SJSA1 (cell line): ENCODE results near the gene ALMS1. TPM values are rescaled to one million over a fixed set of nuclear protein-coding genes. Genes with fewer than 3 reads are reported as not detected.
"Not testable (repeated sequence)": the region's sequence is repeated elsewhere in the genome, so short reads cannot be mapped to it uniquely, and the experiment has no call there.

Source experiments
- DNase-seq, 2 experiments: peaks; one replicate each; pipeline ENCODE4 v3.0.0-alpha.2; 2015 to 2020; ENCODE audit warnings: low spot score in 2 of 2, low read depth in 1 of 2
- H3K27ac ChIP-seq: fragments of 250-450 bp; sonication (Bioruptor Pico); 2 replicates; pipeline ENCODE4 v1.5.1; 2020; ENCODE audit warnings: mild to moderate bottlenecking, moderate library complexity
- H3K27me3 ChIP-seq: fragments of 250-450 bp; sonication (Bioruptor Pico); replicated peaks from 2 replicates; pipeline ENCODE4 v1.5.1; 2020; ENCODE audit warnings: mild to moderate bottlenecking, moderate library complexity
- H3K36me3 ChIP-seq: fragments of 250-450 bp; sonication (Bioruptor Pico); 2 replicates; pipeline ENCODE4 v1.5.1; 2020; ENCODE audit warnings: mild to moderate bottlenecking
- H3K4me1 ChIP-seq: fragments of 250-450 bp; sonication (Bioruptor Pico); replicated peaks from 2 replicates; pipeline ENCODE4 v1.6.1; 2021; ENCODE audit warnings: mild to moderate bottlenecking
- H3K4me3 ChIP-seq: fragments of 250-450 bp; sonication (Bioruptor Pico); 2 replicates; pipeline ENCODE4 v1.5.1; 2020; ENCODE audit warnings: mild to moderate bottlenecking
- H3K9me3 ChIP-seq: fragments of 250-450 bp; sonication (Bioruptor Pico); replicated peaks from 2 replicates; pipeline ENCODE4 v1.5.1; 2020; ENCODE audit warnings: mild to moderate bottlenecking
- total RNA-seq: library from RNA; depleted of rRNA; stranded (reverse); fragments of >200 nt; shearing (Covaris generic); gene quantifications from 2 replicates; pipeline ENCODE4 v1.2.3, GENCODE V29; 2014

ALMS1 gene
- total RNA-seq, 1 experiment from 2014 or later = 22.3 TPM

GRCh38 chr2:73582364-73582763, 196.7 kb downstream of the ALMS1 start:
- H3K36me3 ChIP-seq = no peaks in the 10 kb centered on the region; the same call in 1 of the 2 replicates
- no peaks in the 10 kb centered on the region for H3K9me3 ChIP-seq
- no peaks in the 10 kb centered on the region for H3K27me3 ChIP-seq
- H3K4me3 ChIP-seq = no peak overlapping the region
- H3K4me1 ChIP-seq = no peaks in the 10 kb centered on the region
- no peak for DNase-seq
- no peak overlapping the region for H3K27ac ChIP-seq

- H3K27me3 ChIP-seq = no peaks in the 10 kb centered on the region
- no peak overlapping the region for H3K4me3 ChIP-seq
- no peak overlapping the region for H3K27ac ChIP-seq
- no peaks in the 10 kb centered on the region for H3K4me1 ChIP-seq
- no peaks in the 10 kb centered on the region for H3K9me3 ChIP-seq
- no peaks in the 10 kb centered on the region for H3K36me3 ChIP-seq
- DNase-seq = no peak
These were observed 202.5 kb downstream of the ALMS1 start for GRCh38 chr2:73588177-73588576.

GRCh38 chr2:73593680-73594079, 208.0 kb downstream of the ALMS1 start:
- no peak for DNase-seq
- peaks cover 12% of the 10 kb centered on the region for H3K4me1 ChIP-seq
- H3K4me3 ChIP-seq = no peak overlapping the region
- no peaks in the 10 kb centered on the region for H3K9me3 ChIP-seq
- no peaks in the 10 kb centered on the region for H3K27me3 ChIP-seq
- no peak overlapping the region for H3K27ac ChIP-seq
- H3K36me3 ChIP-seq = no peaks in the 10 kb centered on the region

GRCh38 chr2:73594251-73594650, 208.6 kb downstream of the ALMS1 start:
- no peaks in the 10 kb centered on the region for H3K9me3 ChIP-seq
- DNase-seq = peak in 1 of 2 experiments; percentile 5
- H3K27ac ChIP-seq = no peak overlapping the region
- no peak overlapping the region for H3K4me3 ChIP-seq
- peaks cover 12% of the 10 kb centered on the region for H3K4me1 ChIP-seq
- H3K27me3 ChIP-seq = no peaks in the 10 kb centered on the region
- H3K36me3 ChIP-seq = no peaks in the 10 kb centered on the region

GRCh38 chr2:73601780-73602179, 216.1 kb downstream of the ALMS1 start:
- Histone ChIP-seq H3K27ac (no peak overlapping the region), H3K4me3 (no peak overlapping the region), H3K27me3 (no peaks in the 10 kb centered on the region), H3K36me3 (no peaks in the 10 kb centered on the region), H3K9me3 (no peaks in the 10 kb centered on the region), H3K4me1 (0 out of 2 replicates have a peak, but pooled peaks cover 3% of the 10 kb centered on the region)
- DNase-seq = no peak

DNA sequence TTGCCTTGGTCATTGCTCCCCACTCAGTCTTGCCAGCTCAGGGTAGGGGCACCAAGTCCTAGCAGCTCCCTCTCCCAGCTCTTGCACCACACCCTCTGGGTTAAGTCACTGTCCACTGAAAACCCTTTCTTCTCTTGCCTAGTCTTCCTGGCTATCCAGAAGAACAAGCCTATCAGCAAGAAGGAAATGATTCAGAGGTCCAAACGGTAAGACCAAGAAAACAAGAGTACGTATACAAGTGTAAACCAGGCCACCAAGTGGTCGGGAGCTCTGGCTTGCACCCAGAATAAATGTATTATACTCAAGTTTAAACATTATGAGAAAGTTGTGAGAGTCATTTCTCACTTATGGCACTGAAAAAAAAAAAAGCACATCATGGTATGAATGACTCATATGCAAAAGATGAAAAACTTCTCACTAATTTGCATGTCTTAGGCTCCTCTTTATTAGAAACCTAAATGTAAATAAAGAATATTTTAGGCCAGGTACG, 217.5 kb downstream of the ALMS1 start:
- not testable (repeated sequence) for H3K4me1 ChIP-seq, H3K36me3 ChIP-seq, H3K27me3 ChIP-seq, H3K9me3 ChIP-seq, H3K27ac ChIP-seq, H3K4me3 ChIP-seq
- DNase-seq = peak in 1 of 2 experiments; percentile 31

DNA sequence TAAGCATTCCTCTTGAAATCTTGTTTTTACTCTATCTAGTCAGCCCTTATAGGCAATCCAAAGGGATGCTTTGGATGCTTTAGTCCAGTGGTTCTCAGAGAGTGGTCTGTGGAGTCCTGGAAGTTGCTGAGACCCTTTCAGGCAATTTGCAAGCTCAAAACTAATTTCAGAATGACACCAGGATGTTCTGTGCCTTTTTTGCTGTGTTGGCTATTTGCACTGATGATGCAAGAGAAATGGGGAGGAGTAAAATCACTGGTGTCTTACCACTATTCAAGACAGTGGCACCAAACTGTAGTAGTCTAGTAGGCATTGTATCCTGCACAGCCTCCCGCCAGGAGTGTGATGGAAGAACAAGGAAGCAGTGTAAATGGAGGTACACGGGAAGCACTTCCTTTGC, 219.0 kb downstream of the ALMS1 start:
- not testable (repeated sequence) for H3K27me3 ChIP-seq, H3K4me3 ChIP-seq, H3K36me3 ChIP-seq, H3K4me1 ChIP-seq, H3K9me3 ChIP-seq, DNase-seq, H3K27ac ChIP-seq

DNA sequence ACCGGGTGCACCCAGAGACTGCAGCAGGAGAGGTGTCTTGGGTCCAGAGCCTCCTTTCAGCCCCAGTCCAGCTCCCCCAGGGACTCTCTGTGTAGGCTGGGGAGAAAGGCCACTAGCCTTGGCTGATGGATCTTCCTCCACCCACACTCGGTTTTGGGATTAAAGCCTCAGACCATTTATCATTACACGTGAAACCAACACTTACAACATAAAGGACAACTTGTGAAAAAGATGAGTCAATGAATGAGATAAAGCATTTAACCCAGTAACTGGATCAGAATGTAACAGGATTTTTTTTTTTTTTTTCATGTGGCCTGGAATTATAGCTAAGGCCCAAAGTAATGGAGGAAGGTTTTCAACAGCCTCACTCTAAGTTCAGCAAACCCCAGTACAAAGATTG, 224.5 kb downstream of the ALMS1 start:
- Histone ChIP-seq H3K27ac (no peak overlapping the region), H3K4me3 (no peak overlapping the region), H3K36me3 (no peaks in the 10 kb centered on the region), H3K27me3 (no peaks in the 10 kb centered on the region), H3K9me3 (0 out of 2 replicates have a peak, but pooled peaks cover 3% of the 10 kb centered on the region), H3K4me1 (no peaks in the 10 kb centered on the region)
- no peak for DNase-seq

GRCh38 chr2:73611193-73611592, 225.6 kb downstream of the ALMS1 start:
- DNase-seq = no peak
- no peak overlapping the region for H3K27ac ChIP-seq
- no peaks in the 10 kb centered on the region for H3K4me1 ChIP-seq
- H3K27me3 ChIP-seq = no peaks in the 10 kb centered on the region
- no peak overlapping the region for H3K4me3 ChIP-seq
- 0 out of 2 replicates have a peak, but pooled peaks cover 3% of the 10 kb centered on the region for H3K9me3 ChIP-seq
- H3K36me3 ChIP-seq = no peaks in the 10 kb centered on the region

GRCh38 chr2:73611867-73612266, 226.2 kb downstream of the ALMS1 start:
- Histone ChIP-seq H3K27me3 (no peaks in the 10 kb centered on the region), H3K9me3 (0 out of 2 replicates have a peak, but pooled peaks cover 3% of the 10 kb centered on the region)
- no peak for DNase-seq

GRCh38 chr2:73614105-73614504, 228.5 kb downstream of the ALMS1 start:
- no peak for DNase-seq
- Histone ChIP-seq H3K36me3 (no peaks in the 10 kb centered on the region), H3K4me3 (no peak overlapping the region), H3K27me3 (no peaks in the 10 kb centered on the region), H3K9me3 (0 out of 2 replicates have a peak, but pooled peaks cover 3% of the 10 kb centered on the region), H3K27ac (no peak overlapping the region), H3K4me1 (no peaks in the 10 kb centered on the region)

More at GRCh38 chr2:73611867-73612266, 226.2 kb downstream of the ALMS1 start:
- no peak overlapping the region for H3K4me3 ChIP-seq
- H3K4me1 ChIP-seq = no peaks in the 10 kb centered on the region
- no peak overlapping the region for H3K27ac ChIP-seq
- no peaks in the 10 kb centered on the region for H3K36me3 ChIP-seq

DNA sequence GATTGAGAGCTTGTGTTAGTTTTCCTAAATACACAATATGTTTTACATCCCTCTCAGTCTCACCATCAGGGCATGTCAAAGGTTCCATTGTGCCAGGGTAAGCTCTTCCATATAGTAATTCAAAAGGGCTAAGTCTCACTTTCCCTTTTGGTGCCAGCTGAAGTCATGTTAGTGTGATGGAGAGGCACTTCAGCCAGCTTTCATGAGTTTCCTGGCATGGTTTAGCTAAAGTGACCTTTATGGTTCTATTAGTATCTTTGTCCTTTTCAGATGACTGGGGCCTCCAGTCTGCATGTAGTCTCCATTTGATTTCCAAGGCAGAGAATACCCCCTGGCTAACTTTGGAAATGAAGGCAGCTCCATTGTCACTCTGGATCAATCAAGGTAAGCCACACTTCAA, 229.4 kb downstream of the ALMS1 start:
- Histone ChIP-seq H3K36me3 (no peaks in the 10 kb centered on the region), H3K4me1 (no peaks in the 10 kb centered on the region), H3K27ac (no peak overlapping the region), H3K27me3 (no peaks in the 10 kb centered on the region), H3K4me3 (no peak overlapping the region), H3K9me3 (0 out of 2 replicates have a peak, but pooled peaks cover 1% of the 10 kb centered on the region)
- DNase-seq = no peak

GRCh38 chr2:73619925-73620324, 234.3 kb downstream of the ALMS1 start:
- DNase-seq, H3K27ac ChIP-seq, H3K4me3 ChIP-seq, H3K36me3 ChIP-seq, H3K9me3 ChIP-seq, H3K4me1 ChIP-seq, H3K27me3 ChIP-seq: not testable (repeated sequence)

DNA sequence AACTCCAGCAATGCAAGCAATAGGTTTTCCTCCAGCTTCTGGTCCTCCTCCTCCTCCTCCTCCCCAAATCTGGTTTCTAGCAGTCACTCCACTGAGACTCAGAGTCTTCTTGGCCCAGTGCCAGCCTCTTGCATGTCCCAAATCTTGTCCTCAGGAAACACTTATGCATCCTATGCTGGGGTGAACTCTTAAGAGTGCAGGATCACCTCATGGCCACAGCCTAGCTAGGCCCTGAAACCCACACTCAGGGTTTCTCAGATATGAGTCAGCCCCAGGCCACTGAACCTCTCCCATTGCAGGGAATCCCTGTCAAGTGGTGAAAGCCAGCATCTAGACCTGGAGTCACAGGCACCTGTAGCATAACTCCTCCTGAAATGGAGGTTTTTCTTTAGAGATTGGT, 238.4 kb downstream of the ALMS1 start:
- H3K4me3 ChIP-seq, H3K4me1 ChIP-seq, H3K9me3 ChIP-seq, DNase-seq, H3K36me3 ChIP-seq, H3K27me3 ChIP-seq, H3K27ac ChIP-seq: not testable (repeated sequence)

- not testable (repeated sequence) for H3K9me3 ChIP-seq, DNase-seq, H3K36me3 ChIP-seq, H3K27me3 ChIP-seq, H3K4me1 ChIP-seq, H3K4me3 ChIP-seq, H3K27ac ChIP-seq
These were observed 239.0 kb downstream of the ALMS1 start for GRCh38 chr2:73624625-73625024.
